MCF 10A (cell line): ENCODE measurements around the gene GET4. TPM values are rescaled to one million over a fixed set of nuclear protein-coding genes. Genes with fewer than 3 reads are reported as not detected.
"Not testable (repeated sequence)": the region's sequence is repeated elsewhere in the genome, so short reads cannot be mapped to it uniquely, and the experiment has no call there.

Experiments
- BruUV-seq: library from RNA; stranded (reverse); fragments of 400-500 nt; replicated peaks from 2 replicates; lab custom pipeline; 2021; lab: Mats Ljungman, UMichigan
- CTCF ChIA-PET: fragments of 300-600 bp; sonication (Branson Sonifier 250); formaldehyde crosslinking; extraction: SDS; loops from one replicate; lab custom pipeline; 2021; ENCODE audit warnings: antibody characterized with exemption, inconsistent platforms; lab: Yijun Ruan, JAX
- POLR2A ChIA-PET: fragments of 300-600, 350-650 bp; sonication (Branson Sonifier 250); formaldehyde crosslinking; extraction: SDS; loops from one replicate; lab custom pipeline; 2020; ENCODE audit warnings: antibody characterized with exemption, inconsistent platforms; lab: Yijun Ruan, JAX
- DNase-seq: peaks from one replicate; pipeline ENCODE4 v3.0.0-alpha.2; 2018; ENCODE audit not compliant: unreplicated experiment
- H3K27ac Mint-ChIP-seq: one replicate; pipeline ENCODE4 v1.8.0; 2022; ENCODE audit warnings: mild to moderate bottlenecking, low read depth, mixed read lengths; ENCODE audit not compliant: unreplicated experiment
- H3K27me3 Mint-ChIP-seq: one replicate; pipeline ENCODE4 v1.8.0; 2022; ENCODE audit warnings: mixed read lengths; ENCODE audit not compliant: insufficient read depth, unreplicated experiment
- H3K36me3 Mint-ChIP-seq: one replicate; pipeline ENCODE4 v1.8.0; 2022; ENCODE audit warnings: mild to moderate bottlenecking, moderate library complexity, mixed read lengths; ENCODE audit not compliant: insufficient read depth, unreplicated experiment
- H3K4me1 Mint-ChIP-seq: one replicate; pipeline ENCODE4 v1.8.0; 2022; ENCODE audit warnings: mixed read lengths; ENCODE audit not compliant: insufficient read depth, unreplicated experiment
- H3K4me3 Mint-ChIP-seq: one replicate; pipeline ENCODE4 v1.8.0; 2022; ENCODE audit warnings: mild to moderate bottlenecking, moderate library complexity, mixed read lengths; ENCODE audit not compliant: unreplicated experiment
- H3K9me3 Mint-ChIP-seq: one replicate; pipeline ENCODE4 v1.8.0; 2022; ENCODE audit warnings: mixed read lengths; ENCODE audit not compliant: unreplicated experiment
- CTCF ChIP-seq: fragments of 200-600 bp; IDR thresholded peaks from one replicate; pipeline ENCODE4 v1.8.0; 2022; ENCODE audit warnings: antibody characterized with exemption, mild to moderate bottlenecking; ENCODE audit not compliant: unreplicated experiment
- intact Hi-C: fragments of 100-400 bp; cut with micrococcal nuclease; formaldehyde crosslinking; loops from 2 replicates; pipeline ENCODE4 v1.14.1; 2022
- total RNA-seq: library from RNA; stranded (reverse); gene quantifications from 2 replicates; pipeline ENCODE4 v1.2.3, GENCODE V29; 2022

The GET4 gene
- total RNA-seq, 1 experiment from 2014 or later = 32.6 TPM

GRCh38 chr7:844043-844442, 32.3 kb upstream of the GET4 start:
- no peak for TF ChIP-seq CTCF
- POLR2A ChIA-PET = no interaction called here
- no peaks in the 10 kb centered on the region for H3K9me3 Mint-ChIP-seq
- H3K4me1 Mint-ChIP-seq = no peaks in the 10 kb centered on the region
- H3K36me3 Mint-ChIP-seq = peaks cover 83% of the 10 kb centered on the region
- H3K4me3 Mint-ChIP-seq = no peak overlapping the region
- CTCF ChIA-PET = no interaction called here
- BruUV-seq = no TSS peak
- no peaks in the 10 kb centered on the region for H3K27me3 Mint-ChIP-seq
- intact Hi-C loops = no loop called here
- H3K27ac Mint-ChIP-seq = no peak overlapping the region
- DNase-seq = no peak

- no peak for TF ChIP-seq CTCF
- CTCF ChIA-PET = interaction anchor here (0.6 kb wide), 1 partner anchor 34 kb away, joined by 3 read pairs; no protein-coding TSS in a partner anchor
- Mint-ChIP-seq H3K9me3 (no peaks in the 10 kb centered on the region), H3K4me3 (no peak overlapping the region), H3K36me3 (peaks cover 83% of the 10 kb centered on the region), H3K27me3 (no peaks in the 10 kb centered on the region), H3K4me1 (no peaks in the 10 kb centered on the region), H3K27ac (no peak overlapping the region)
- intact Hi-C loops = no loop called here
- POLR2A ChIA-PET = interaction anchor here (1.1 kb wide), 2 partner anchors 13 to 23 kb away, joined by 3 read pairs; no protein-coding TSS in a partner anchor
- BruUV-seq = no TSS peak
- DNase-seq = no peak
Observed at GRCh38 chr7:844514-844913, 31.8 kb upstream of the GET4 start.

DNA sequence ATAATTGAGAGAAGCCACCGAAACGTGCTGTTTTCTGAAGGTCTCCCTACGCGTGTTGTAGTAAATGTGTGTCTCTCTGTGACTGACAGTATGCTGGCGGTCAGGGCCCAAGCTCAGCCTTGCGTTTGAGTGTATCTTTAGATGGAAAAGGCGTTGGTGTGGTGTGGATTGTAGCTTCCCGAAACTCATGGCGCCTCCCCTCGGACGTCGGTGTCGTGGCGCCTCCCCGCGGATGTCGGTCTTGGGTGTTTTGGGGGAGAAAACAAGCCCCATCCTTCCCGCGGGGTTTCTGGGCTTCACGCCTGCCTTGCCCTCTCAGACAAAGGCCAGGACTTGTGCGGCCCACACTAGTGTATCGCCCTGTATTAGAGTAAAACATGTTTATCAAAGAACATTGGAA, 31.3 kb upstream of the GET4 start:
- H3K4me3 Mint-ChIP-seq = no peak overlapping the region
- H3K9me3 Mint-ChIP-seq = no peaks in the 10 kb centered on the region
- H3K36me3 Mint-ChIP-seq = peaks cover 83% of the 10 kb centered on the region
- no peaks in the 10 kb centered on the region for H3K4me1 Mint-ChIP-seq
- BruUV-seq = no TSS peak
- no peak for TF ChIP-seq CTCF
- H3K27ac Mint-ChIP-seq = no peak overlapping the region
- POLR2A ChIA-PET = interaction anchor here (1.1 to 1.8 kb wide), 3 partner anchors 12 to 22 kb away, joined by 3 to 7 read pairs (median 3); no protein-coding TSS in a partner anchor
- no peak for DNase-seq
- no peaks in the 10 kb centered on the region for H3K27me3 Mint-ChIP-seq
- intact Hi-C loops = no loop called here
- CTCF ChIA-PET = interaction anchor here (0.6 to 1.1 kb wide), 4 partner anchors 11 to 60 kb away, joined by 3 to 4 read pairs (median 3); no protein-coding TSS in a partner anchor

GRCh38 chr7:845731-846130, 30.6 kb upstream of the GET4 start:
- CTCF ChIA-PET = interaction anchor here (0.6 to 1.5 kb wide), 4 partner anchors 10 to 61 kb away, joined by 3 to 4 read pairs (median 3); no protein-coding TSS in a partner anchor
- no TSS peak for BruUV-seq
- POLR2A ChIA-PET = interaction anchor here (1.1 to 1.8 kb wide), 3 partner anchors 9 to 22 kb away, joined by 3 to 7 read pairs (median 4); no protein-coding TSS in a partner anchor
- H3K27me3 Mint-ChIP-seq = no peaks in the 10 kb centered on the region
- H3K27ac Mint-ChIP-seq = no peak overlapping the region
- intact Hi-C loops = no loop called here
- H3K9me3 Mint-ChIP-seq = no peaks in the 10 kb centered on the region
- no peak overlapping the region for H3K4me3 Mint-ChIP-seq
- H3K4me1 Mint-ChIP-seq = no peaks in the 10 kb centered on the region
- peaks cover 83% of the 10 kb centered on the region for H3K36me3 Mint-ChIP-seq
- TF ChIP-seq CTCF = no peak
- no peak for DNase-seq

DNA sequence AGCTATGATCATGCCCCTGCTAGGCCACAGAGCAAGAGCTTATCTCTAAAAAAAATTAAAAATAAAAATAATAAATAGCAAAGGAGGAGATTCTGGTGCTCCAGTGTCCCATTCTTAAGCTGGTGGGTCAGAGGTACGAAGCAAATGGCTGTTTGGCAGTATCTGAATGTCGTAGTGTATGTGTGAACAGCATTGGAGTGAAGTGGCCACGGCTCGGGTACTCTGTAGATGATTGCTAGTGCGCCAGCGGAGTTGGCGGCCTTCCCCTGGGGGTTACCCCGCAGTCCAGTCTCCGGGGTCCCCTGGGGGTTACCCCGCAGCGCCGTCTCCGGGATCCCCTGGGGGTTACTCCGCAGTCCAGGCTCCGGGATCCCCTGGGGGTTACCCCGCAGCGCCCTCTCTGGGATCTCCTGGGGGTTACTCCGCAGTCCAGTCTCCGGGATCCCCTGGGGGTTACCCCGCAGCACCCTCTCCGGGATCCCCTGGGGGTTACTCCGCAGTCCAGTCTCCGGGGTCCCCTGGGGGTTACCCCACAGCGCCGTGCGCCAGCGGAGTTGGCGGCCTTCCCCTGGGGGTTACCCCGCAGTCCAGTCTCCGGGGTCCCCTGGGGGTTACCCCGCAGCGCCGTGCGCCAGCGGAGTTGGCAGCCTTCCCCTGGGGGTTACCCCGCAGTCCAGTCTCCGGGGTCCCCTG, 29.2 kb upstream of the GET4 start:
- H3K27me3 Mint-ChIP-seq, DNase-seq, H3K9me3 Mint-ChIP-seq, H3K4me3 Mint-ChIP-seq, H3K4me1 Mint-ChIP-seq, intact Hi-C loops, BruUV-seq, H3K27ac Mint-ChIP-seq: not testable (repeated sequence)
- peaks cover 77% of the 10 kb centered on the region for H3K36me3 Mint-ChIP-seq
- CTCF ChIA-PET = interaction anchor here (1.4 to 1.5 kb wide), 2 partner anchors 11 to 59 kb away, joined by 3 to 6 read pairs; no protein-coding TSS in a partner anchor
- POLR2A ChIA-PET = interaction anchor here (1.2 kb wide), 1 partner anchor 11 kb away, joined by 4 read pairs; no protein-coding TSS in a partner anchor

- ChIA-PET POLR2A (interaction anchor here (0.6 to 0.7 kb wide), 2 partner anchors 28 to 116 kb away, joined by 3 read pairs; no protein-coding TSS in a partner anchor), CTCF (interaction anchor here (1.8 kb wide), 1 partner anchor 11 kb away, joined by 3 read pairs; no protein-coding TSS in a partner anchor)
- H3K27me3 Mint-ChIP-seq, intact Hi-C loops, H3K27ac Mint-ChIP-seq, DNase-seq, H3K4me1 Mint-ChIP-seq, H3K9me3 Mint-ChIP-seq, BruUV-seq, H3K4me3 Mint-ChIP-seq: not testable (repeated sequence)
- peaks cover 73% of the 10 kb centered on the region for H3K36me3 Mint-ChIP-seq
Observed at GRCh38 chr7:847728-848127, 28.6 kb upstream of the GET4 start.
